HG02623 (cell line): ENCODE data around the gene STARD8.

Experiments
- ATAC-seq: cut with Tn5 transposase; IDR thresholded peaks from one replicate; pipeline ENCODE4 v1.9.1; 2021; ENCODE audit warnings: moderate library complexity; ENCODE audit not compliant: unreplicated experiment

STARD8 gene

GRCh38 chrX:68691921-68692320, 44.5 kb downstream of the STARD8 start:
- no peak for ATAC-seq

DNA sequence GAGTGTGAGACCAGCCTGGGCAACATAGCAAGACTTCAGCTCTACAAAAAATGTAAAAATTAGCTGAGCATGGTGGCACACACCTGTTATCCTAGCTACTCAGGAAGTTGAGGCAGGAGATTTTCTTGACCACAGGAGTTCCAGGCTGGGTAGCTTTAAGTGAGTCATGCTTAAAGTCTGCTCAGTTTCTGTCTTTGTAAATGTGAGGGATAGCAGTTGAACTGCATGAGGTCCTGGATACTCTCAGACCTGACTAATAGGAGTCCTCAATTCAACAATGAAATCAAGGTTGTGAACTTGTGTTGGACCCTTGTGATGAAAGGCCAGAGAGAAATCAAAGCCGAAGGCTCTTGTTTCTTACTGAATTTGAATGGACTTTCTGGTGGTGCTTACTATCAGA, 45.2 kb downstream of the STARD8 start:
- no peak for ATAC-seq

DNA sequence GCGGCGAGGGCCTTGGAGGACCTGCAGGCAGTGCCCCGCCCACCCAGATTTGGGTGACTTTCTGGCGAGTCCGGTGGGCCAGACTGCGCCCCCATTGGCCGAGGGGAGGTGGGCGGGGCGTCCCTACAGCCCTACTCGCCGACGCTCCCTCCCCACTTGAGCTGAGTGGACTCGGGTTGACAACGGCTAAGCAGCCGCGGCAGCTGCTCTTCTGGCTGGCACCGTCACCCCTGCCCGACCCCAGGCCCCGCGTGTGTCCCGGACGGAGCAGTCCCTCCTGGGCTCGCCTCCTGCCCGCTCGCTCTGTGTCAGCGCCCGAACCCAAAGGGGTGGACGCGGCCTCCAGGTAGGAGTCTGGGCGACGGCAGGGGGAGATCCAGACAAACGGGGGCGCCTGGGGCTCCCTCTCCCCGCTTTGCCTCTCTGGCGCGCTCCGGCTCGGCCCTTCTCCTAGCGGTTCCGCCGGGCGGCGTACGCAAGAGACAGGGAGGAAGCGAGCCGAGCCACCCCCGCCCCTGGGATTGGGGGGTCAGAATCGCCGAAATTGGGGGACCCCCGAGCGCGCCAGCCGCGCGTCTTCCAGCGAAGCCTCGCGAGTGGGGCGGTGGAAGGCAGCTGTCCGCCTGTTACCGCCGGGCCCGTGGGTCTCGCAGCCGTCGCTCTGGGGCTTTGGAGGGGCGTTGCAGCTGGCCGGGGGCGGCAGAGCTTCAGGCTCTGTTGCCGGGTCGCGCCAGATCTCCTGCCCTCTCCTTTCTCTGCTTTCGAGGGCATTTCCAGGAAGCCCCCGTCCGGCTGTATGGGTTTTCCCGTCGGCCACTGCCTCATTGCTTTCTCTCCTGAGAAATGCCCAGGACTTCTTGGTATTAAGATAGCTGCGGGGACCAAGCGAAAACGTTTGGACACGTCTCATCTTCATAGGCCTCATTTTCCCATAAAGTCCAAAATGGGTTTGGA, 46.3 kb downstream of the STARD8 start:
- ATAC-seq: no peak

DNA sequence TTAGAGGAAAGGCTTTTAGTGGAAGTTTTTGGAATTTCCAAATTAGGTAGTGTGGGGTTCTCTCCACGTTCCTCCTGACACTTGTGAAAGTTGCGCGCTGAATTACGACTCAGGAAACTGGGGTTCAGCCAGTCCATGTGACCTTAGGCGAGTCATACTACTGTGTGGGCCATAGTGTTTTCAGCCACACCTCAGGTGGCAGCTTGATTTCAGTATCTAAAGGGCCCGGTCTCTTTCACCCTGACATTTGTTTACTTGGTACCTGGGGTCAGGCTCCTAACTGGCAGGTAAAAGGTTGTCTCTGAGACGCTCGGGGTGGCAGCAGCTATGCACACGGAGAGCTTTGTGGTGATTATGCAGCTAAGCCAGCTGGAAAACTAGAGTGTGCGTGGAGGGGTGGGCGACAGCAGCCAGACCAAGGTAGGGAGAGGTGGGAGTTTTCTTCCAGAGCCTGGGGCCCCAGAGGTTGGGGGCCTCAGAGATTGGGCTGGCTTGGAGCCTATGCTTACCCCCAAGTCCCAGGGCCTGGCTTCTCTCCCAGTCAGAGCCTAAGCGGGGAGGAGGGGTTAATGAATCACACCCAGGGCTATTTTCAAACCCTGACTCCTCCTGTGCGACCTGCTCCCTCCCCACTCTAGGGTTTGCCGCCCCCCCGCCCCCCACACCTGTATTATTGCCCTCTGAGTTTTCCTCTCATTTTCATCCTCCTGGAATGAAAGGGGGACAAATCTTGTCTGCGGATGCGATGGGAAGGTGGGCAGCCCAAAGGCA, 47.2 kb downstream of the STARD8 start:
- no peak for ATAC-seq

GRCh38 chrX:68695206-68695845, 47.9 kb downstream of the STARD8 start:
- no peak for ATAC-seq

DNA sequence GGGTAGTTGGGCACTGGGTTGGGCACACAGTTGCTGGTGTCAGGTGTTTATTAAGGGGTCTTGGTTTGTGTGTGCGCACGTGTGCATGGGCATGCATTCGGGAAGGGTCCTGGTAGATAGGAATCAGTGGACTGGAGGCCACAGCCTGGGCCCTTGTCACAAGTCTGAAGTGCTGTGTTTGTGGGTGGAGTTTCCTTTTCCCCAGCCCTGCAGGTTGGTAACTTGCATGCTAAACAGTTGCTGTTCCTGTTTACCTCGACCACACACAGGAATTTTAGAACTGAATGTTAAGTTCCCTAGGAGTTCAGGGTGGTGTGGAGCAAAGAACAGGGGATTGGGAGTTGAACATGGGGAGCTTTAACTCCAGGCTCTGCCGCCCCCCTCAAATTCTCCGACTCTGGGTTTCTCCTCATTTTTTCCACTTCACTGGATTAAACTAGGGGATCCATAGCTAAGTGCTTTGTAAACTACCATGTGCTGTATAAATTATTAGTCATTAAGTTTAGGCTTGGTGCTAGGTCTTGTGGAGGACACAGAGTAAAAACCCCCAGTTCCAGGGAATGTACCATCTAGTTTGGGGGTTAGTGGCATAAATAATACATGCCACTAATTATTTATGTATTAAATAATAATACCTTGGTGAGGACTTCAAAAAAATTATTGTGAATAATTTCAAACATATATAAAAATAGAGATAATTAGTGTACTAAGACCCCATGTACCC, 49.0 kb downstream of the STARD8 start:
- no peak for ATAC-seq

GRCh38 chrX:68697036-68697435, 49.6 kb downstream of the STARD8 start:
- ATAC-seq: no peak

DNA sequence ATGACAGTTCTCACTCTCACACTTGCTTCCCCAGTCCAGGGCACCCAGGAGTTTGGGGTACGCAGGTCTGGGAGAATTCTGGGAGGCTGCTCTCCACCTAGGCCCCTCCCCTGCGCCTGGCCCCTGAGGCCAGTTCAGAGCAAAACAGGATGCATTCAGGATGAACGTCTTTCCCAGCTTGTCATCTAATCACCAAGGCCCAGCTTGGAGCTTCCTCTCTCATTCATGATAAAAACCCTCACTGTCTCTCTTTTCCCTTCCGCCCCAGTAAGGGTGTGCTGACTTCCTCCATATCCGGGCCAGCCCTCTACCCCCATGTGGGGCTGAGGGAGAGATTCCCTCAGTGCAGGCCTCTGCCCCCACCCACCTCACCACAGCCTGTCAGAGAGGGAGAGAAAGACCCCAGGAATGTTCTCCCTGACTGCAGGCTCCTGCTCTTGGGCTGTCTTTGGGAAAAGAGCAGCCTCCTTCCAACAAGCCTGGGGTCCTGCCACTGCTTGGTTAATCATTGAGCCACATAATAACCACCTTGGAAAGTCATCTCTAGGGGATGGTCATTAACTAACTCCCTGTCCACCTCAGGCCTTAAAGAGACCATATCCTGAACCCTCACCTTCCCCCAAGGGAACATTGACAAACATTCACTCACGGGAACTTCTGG, 50.1 kb downstream of the STARD8 start:
- no peak for ATAC-seq

- no peak for ATAC-seq
These were observed 51.5 kb downstream of the STARD8 start for GRCh38 chrX:68698942-68699341.

DNA sequence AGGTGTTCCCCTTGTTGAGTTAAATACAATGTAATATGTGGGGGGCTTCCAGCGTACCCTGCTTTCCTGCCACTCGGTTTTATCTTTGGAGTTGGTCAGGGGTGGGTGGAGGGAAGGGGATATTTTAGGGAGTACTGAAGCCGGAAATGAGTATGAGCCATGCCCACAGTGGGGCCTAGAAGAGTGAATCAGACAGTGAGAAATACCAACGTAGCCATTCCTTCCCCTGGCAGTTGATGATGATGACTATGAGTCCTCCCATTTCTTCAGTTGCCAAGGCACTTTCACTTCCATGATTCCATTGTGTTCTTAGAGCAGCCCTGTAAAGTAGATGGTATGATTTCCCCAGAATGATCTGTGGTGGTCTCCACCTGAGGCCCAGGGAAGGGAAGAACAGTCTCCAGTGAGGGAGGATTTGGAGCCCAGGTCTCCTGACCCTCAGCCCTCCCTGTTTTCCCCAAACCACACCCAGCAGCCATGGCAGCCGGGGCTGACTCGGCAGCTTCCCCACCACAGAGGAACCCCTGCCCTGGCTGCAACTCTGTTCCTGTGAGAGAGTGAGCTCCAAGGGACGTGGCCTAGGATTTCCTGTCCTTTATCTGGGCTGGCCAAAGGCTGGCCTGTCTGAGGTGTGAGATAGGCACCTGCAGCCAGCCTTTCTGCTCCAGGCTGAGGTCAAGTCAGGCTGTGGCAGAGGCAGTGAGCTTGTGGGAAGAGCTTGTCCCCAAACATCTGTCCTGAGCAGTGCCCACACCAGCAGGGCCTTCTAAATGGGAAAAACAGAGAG, 52.7 kb downstream of the STARD8 start:
- no peak for ATAC-seq

DNA sequence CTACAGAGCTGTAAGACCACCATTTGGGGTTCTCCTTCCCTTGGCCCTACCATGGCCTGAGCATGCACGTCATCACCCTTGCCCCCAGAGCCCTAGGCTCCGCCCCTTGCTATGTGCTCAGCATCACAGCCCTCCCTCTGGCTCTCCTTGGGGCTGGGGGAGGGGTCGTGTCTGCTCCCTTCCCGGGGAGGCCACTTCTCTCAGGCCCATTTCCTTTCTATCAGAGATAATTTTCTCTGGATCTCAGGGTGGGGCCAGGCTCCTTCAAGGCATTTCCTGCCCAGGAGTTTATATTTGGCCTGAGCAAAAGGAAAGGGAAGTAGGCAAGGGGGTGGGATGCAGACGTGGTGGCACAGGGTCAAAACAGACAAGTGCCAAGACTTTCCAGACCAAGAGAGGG, 55.9 kb downstream of the STARD8 start:
- ATAC-seq: no peak

DNA sequence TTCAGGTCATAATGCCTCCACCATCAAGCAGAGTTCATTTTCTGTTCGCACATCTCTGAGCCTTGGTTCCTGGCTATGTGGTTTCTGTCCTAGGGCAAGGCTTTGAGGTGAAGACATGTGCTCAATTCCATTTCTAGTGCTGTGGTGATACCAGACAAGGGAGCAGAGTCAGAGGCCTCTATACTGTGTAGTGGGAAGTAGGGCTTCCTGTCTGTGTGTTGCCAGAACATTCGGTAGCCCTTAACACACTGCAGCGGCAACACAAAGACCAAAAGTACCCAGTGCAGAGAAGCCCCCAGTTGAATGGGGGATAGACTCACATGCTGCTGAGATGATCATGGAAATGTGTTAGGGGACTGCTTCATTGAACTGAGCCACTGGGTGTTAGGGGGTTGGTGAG, 56.4 kb downstream of the STARD8 start:
- no peak for ATAC-seq

DNA sequence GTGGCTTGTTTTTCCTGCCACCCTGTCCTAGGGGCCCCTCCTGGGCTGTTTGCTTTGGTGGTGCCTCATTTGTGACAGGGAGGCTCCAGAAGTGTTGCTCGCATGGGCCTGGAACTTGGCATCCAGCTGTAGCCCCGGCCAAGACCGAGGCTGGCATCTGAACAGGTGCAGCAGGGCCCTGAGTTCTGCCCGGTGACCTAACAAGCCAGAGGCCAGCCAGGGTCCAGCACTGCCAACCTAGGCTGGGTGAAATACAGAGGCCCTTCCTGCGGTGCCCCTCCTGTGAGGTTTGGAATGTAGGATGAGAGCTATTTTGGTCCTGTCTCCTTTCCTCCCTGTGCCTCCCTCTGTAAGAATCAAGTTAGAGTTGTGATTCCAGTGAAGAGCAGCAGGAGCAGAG, 58.5 kb downstream of the STARD8 start:
- no peak for ATAC-seq

- ATAC-seq: no peak
These were observed 61.2 kb downstream of the STARD8 start for GRCh38 chrX:68708503-68709290.

- ATAC-seq: no peak
These were observed 63.6 kb downstream of the STARD8 start for GRCh38 chrX:68710870-68711576.

- no peak for ATAC-seq
These were observed 64.4 kb downstream of the STARD8 start for GRCh38 chrX:68711845-68712244.

DNA sequence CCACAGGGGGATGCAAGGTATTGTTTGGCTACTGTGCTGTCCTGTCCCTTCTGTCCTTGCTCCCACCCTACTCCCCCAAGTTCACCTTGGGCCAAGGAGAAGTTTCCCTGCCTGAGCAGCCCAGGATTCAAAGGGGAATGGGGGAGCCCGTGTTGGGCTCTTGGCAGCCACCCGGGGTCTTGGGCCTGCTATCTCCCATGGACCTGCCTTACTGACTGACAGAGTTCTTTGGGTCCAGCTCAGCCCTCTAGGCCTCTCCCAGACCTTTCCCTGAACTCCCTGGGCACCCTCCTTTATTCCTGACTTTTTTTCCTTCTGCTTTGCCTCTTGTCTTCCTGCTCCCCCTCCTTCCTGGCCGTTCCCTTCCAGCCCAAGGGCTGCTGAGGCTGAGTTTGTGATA, 67.4 kb downstream of the STARD8 start:
- no peak for ATAC-seq

DNA sequence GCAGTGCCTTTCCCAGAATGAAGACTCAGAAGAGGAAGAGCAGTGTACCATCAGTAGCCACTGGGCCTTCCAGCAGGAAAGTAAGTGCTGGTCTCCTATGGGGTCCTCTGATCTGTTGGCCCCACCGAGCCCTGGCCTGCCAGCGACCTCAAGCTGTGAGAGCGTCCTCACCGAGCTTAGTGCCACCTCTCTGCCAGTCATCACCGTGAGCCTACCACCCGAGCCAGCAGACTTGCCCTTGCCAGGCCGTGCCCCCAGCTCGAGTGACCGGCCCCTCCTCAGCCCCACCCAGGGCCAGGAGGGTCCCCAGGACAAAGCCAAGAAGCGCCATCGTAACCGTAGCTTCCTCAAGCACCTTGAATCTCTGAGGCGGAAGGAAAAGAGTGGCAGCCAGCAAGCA, 69.7 kb downstream of the STARD8 start:
- ATAC-seq: no peak
